GM19397 (cell line): ENCODE measurements around the gene SV2B.

Experiments used
- ATAC-seq: cut with Tn5 transposase; IDR thresholded peaks from one replicate; pipeline ENCODE4 v1.9.1; 2021; ENCODE audit warnings: mild to moderate bottlenecking, moderate library complexity; ENCODE audit not compliant: unreplicated experiment

Gene SV2B

DNA sequence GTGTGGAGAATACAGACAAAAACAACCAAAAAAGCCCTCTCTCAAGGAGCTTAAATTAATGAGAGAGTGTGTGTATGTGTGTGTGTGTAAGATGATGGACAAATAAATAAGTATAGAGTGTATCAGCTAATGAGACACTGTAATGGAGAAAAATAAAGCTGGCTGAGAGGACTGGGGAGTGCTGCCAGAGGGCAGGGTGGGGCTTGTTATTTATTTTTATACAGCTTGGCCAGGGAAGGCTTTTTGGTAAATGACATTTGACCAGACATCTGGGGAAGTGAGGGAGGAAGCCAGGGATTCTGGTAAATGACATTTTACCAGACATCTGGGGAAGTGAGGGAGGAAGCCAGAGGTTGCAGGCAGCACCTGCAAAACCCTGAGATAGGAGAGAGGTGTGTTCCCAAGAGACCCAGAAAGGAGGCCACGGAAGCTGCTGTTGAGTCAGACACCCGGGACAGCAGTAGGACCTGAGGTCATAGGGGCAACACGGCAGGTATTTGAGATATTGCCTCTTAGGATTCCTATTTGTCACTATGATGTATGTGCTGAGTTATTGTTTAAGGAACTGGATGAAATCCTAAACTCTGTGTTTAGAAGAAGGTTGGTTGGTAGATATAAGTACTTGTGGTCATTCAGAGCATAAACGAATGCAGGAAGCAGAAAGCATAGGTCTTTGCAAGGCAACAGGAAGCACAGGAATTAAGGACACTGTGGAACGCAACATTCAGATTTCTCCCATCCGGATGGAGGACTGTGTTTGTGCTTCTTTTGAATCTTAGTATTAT is 2.7 kb downstream of the SV2B start:
- ATAC-seq = no peak

DNA sequence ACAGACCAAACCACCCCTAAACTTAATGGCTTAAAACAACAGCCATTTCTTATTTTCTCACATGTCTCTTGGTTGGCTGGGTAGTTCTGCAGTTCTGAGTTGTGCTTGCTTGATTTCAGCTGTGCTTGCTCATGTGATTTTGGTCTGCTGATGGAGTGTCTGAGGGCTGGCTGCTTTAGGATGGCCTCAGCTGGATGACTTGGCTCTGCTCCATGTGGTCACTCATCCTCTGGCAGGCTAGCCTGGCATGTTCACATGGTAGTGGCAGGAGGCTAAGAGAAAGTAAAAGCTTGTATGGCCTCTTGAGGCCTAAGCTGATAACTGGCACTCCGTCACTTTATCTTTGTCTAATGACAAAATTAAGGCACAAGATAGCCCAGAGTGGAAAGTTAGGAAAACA is 4.1 kb downstream of the SV2B start:
- no peak for ATAC-seq

DNA sequence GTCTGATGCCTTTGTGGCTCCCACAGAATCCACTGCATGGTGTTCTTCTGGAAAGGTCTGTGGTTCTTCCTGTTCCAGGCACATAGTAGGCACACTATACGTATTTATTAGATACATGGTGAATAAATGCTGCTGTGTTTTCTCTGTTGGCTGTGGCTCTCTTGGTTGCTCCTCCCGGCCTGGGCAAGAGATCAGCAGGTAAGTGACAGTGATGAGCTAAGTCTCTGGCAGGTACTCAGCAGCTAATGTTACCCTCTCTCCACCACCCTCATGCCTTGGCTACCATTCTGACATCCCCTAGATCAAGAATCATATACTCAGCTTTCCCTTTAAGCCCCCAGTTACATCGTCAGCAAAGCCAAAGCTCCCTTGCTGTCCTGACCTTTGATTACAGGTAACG is 8.4 kb downstream of the SV2B start:
- ATAC-seq = no peak

DNA sequence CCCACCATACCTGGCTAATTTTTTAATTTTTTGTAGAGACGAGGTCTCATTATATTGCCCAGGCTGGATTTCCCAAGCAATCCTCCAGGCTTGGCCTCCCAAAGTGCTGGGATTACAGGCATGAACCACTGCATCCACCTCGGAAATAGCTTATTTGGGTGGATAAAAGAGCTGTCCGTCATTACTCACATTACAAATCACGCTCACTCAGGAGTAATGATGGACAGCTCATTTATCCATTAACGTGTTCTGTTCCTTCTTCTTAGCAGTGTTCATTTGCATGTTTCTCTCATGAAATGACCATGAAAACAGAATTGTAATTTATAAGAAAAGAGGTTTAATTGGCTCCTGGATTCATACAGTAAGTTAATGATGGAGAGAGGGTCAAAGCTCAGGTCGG is 9.8 kb downstream of the SV2B start:
- ATAC-seq = no peak

GRCh38 chr15:91110407-91110806 is 10.3 kb downstream of the SV2B start:
- no peak for ATAC-seq

GRCh38 chr15:91113030-91113429 is 13.0 kb downstream of the SV2B start:
- no peak for ATAC-seq

GRCh38 chr15:91114301-91114700 is 14.2 kb downstream of the SV2B start:
- ATAC-seq = no peak

GRCh38 chr15:91116113-91117067 is 16.3 kb downstream of the SV2B start:
- peak; percentile 78 for ATAC-seq

- no peak for ATAC-seq
These were observed 17.3 kb downstream of the SV2B start for GRCh38 chr15:91117375-91117774.

GRCh38 chr15:91118817-91119590 is 18.9 kb downstream of the SV2B start:
- no peak for ATAC-seq

- ATAC-seq = no peak
These were observed 22.2 kb downstream of the SV2B start for GRCh38 chr15:91122296-91122695.

GRCh38 chr15:91124132-91124531 is 24.1 kb downstream of the SV2B start:
- no peak for ATAC-seq

- no peak for ATAC-seq
These were observed 25.1 kb downstream of the SV2B start for GRCh38 chr15:91125162-91125561.

GRCh38 chr15:91126080-91126479 is 26.0 kb downstream of the SV2B start:
- no peak for ATAC-seq

- ATAC-seq = no peak
These were observed 27.3 kb downstream of the SV2B start for GRCh38 chr15:91127236-91127955.

DNA sequence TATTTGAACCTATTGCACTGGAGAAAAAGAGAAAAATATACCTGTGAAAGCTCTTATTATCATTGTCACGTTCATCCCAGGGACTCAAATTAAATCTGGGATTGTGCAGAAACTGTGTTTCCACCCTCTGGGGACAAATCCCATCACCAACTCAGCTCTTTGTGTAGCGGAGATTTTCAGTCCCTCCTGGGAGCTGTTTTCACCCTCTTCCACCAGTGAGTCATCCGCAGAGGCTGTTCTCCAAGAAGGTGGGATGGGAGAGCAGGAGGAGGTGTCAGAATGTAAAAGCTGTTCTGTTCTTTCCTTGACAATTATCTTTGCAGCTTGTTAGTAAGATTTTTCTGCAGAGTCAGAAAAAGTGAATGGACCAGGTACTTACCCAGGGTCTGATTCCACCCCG is 28.0 kb downstream of the SV2B start:
- no peak for ATAC-seq

GRCh38 chr15:91129436-91129835 is 29.4 kb downstream of the SV2B start:
- ATAC-seq = no peak

DNA sequence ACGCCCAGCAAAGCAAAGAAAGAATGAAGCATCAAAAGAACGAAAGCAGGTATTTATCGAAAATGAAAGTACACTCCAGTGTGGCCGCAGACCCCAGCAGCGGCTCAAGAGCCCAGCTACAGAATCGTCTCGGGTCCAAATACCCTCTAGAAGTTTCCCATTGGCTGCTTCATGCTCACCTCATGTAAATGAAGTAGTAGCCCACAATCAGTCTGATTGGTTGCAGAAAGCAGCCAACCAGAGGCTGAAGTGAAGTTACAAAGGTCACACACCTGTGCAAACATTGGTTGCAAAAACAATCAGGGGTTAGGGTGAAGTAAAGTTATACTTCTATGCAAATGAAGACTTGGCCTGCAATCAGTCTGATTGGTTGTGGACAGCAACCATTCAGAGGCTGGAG is 32.0 kb downstream of the SV2B start:
- ATAC-seq = no peak

DNA sequence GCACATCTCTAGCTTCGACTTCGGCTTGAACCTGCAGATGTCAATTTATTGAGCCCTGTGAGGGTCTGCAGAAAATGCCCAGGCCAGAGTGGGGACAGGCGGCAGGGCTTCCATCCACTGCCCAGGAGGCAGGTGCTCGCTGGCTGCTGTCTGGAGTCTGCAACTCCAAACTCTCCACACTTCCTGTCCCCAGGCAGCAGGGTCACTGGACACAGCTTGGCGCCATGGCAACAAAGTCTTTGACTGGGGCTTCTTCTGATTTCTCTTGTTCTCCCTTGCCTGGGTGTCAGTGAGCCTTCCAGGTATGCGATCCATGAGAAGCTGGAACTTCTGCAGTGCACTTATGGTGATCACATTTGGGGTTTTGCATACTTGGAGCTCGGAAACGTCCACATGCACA is 33.5 kb downstream of the SV2B start:
- ATAC-seq = no peak
